Frontal cortex (tissue), 4 donors: Measurements from ENCODE around the gene MAPK8IP3. TPM values are rescaled to one million over a fixed set of nuclear protein-coding genes. Genes with fewer than 3 reads are reported as not detected.

Experiments used
- DNase-seq, 2 donors: peaks; one replicate each; pipeline ENCODE4 v3.0.0; 2012; ENCODE audit warnings: low spot score in 2 of 2
- FAIRE-seq: peaks from 2 replicates; lab custom pipeline; 2012; peaks lifted over from hg19 to GRCh38; lab: Jason Lieb, UNC
- total RNA-seq: library from RNA; depleted of rRNA; stranded (reverse); fragments of >200 nt; gene quantifications from one replicate; pipeline ENCODE4 v1.2.3, GENCODE V29; 2014
- donor health status: control.
- donor health status: control.
- donor health status: control.

Gene MAPK8IP3
- total RNA-seq, 1 donor from 2014 or later: 66.0 TPM

- DNase-seq (peak; percentile 86 to 92), FAIRE-seq (no peak)
Measured at GRCh38 chr16:1771188-1771863, 65.3 kb downstream of the MAPK8IP3 start, which contains the start of gene NME3. NME3 (minus strand) TSS chr16:1771543; CDS start chr16:1771534, 9 bp downstream.

GRCh38 chr16:1771864-1772361 is 65.9 kb downstream of the MAPK8IP3 start:
- no peak for FAIRE-seq
- DNase-seq: no peak

GRCh38 chr16:1772362-1772907 is 66.4 kb downstream of the MAPK8IP3 start, which contains the start of gene EME2:
EME2 (plus strand) TSS chr16:1772810; CDS start chr16:1773228, 418 bp downstream.
- DNase-seq (peak in 1 of 2 donors; percentile 60), FAIRE-seq (no peak)

GRCh38 chr16:1772908-1773702 is 67.1 kb downstream of the MAPK8IP3 start, which contains the start of gene MRPS34:
MRPS34 (minus strand) TSS chr16:1773134; CDS start chr16:1773119, 15 bp downstream.
- DNase-seq: peak; percentile 90 to 94
- no peak for FAIRE-seq

- no peak for DNase-seq
- FAIRE-seq: no peak
Measured at GRCh38 chr16:1773703-1774447, 67.9 kb downstream of the MAPK8IP3 start.

GRCh38 chr16:1774448-1774780 is 68.4 kb downstream of the MAPK8IP3 start:
- FAIRE-seq (no peak), DNase-seq (no peak)

- no peak for DNase-seq
- FAIRE-seq: no peak
Measured at GRCh38 chr16:1775006-1775845, 69.2 kb downstream of the MAPK8IP3 start.

GRCh38 chr16:1775846-1776671 is 70.1 kb downstream of the MAPK8IP3 start:
- DNase-seq (no peak), FAIRE-seq (no peak)

- DNase-seq (no peak), FAIRE-seq (no peak)
Measured at GRCh38 chr16:1776672-1776955, 70.6 kb downstream of the MAPK8IP3 start.

GRCh38 chr16:1776991-1777374 is 71.0 kb downstream of the MAPK8IP3 start:
- no peak for FAIRE-seq
- DNase-seq: no peak

- FAIRE-seq: no peak
- DNase-seq: no peak
Measured at GRCh38 chr16:1777375-1778199, 71.6 kb downstream of the MAPK8IP3 start.

GRCh38 chr16:1778200-1779179 is 72.5 kb downstream of the MAPK8IP3 start:
- FAIRE-seq (no peak), DNase-seq (no peak)

- DNase-seq (no peak), FAIRE-seq (no peak)
Measured at GRCh38 chr16:1779234-1779701, 73.3 kb downstream of the MAPK8IP3 start.

- DNase-seq: no peak
- FAIRE-seq: no peak
Measured at GRCh38 chr16:1779741-1780676, 74.0 kb downstream of the MAPK8IP3 start.

- DNase-seq (no peak), FAIRE-seq (no peak)
Measured at GRCh38 chr16:1780677-1781072, 74.7 kb downstream of the MAPK8IP3 start.
